Astrocyte (in vitro differentiated cells and primary cell): ENCODE measurements around the gene AFMID. TPM values are rescaled to one million over a fixed set of nuclear protein-coding genes. Genes with fewer than 3 reads are reported as not detected.

Experiments used
- DNase-seq: peaks from one replicate; pipeline ENCODE4 v3.0.0-alpha.2; 2010; ENCODE audit warnings: low read depth
- FAIRE-seq: peaks from 2 replicates; lab custom pipeline; 2011; peaks lifted over from hg19 to GRCh38; lab: Jason Lieb, UNC
- H2AFZ ChIP-seq: 2 replicates; pipeline ENCODE4 v1.6.0; 2012; ENCODE audit warnings: low read depth, low read length, inconsistent platforms
- H3K27ac ChIP-seq: 2 replicates; pipeline ENCODE4 v1.5.1; 2011; ENCODE audit warnings: low read depth, low read length, inconsistent platforms
- H3K27me3 ChIP-seq: 2 replicates; pipeline ENCODE4 v1.6.0; 2011; ENCODE audit warnings: low read length, inconsistent platforms; ENCODE audit not compliant: insufficient read depth
- H3K36me3 ChIP-seq: 2 replicates; pipeline ENCODE4 v1.5.1; 2011; ENCODE audit warnings: low read length, inconsistent platforms; ENCODE audit not compliant: insufficient read depth
- H3K4me1 ChIP-seq: 2 replicates; pipeline ENCODE4 v1.5.1; 2011; ENCODE audit warnings: low read length, inconsistent platforms; ENCODE audit not compliant: insufficient read depth
- H3K4me2 ChIP-seq: 2 replicates; pipeline ENCODE4 v1.6.0; 2012; ENCODE audit warnings: low read length, inconsistent platforms
- H3K4me3 ChIP-seq: 2 replicates; pipeline ENCODE4 v1.5.1; 2011; ENCODE audit warnings: low read depth, mild to moderate bottlenecking, low read length, inconsistent platforms; ENCODE audit not compliant: insufficient read depth
- H3K79me2 ChIP-seq: 2 replicates; pipeline ENCODE4 v1.6.0; 2012; ENCODE audit warnings: mild to moderate bottlenecking, low read length, inconsistent platforms; ENCODE audit not compliant: insufficient read depth
- H3K9ac ChIP-seq: 2 replicates; pipeline ENCODE4 v1.6.0; 2012; ENCODE audit warnings: mild to moderate bottlenecking, low read length, inconsistent platforms
- H3K9me3 ChIP-seq: 2 replicates; pipeline ENCODE4 v1.5.1; 2012; ENCODE audit warnings: low read depth, mild to moderate bottlenecking, low read length, inconsistent platforms; ENCODE audit not compliant: insufficient read depth
- H4K20me1 ChIP-seq: 2 replicates; pipeline ENCODE4 v1.6.0; 2012; ENCODE audit warnings: low read length, inconsistent platforms; ENCODE audit not compliant: insufficient read depth
- H3K27ac Mint-ChIP-seq: one replicate; pipeline ENCODE4 v1.8.0; 2021; ENCODE audit warnings: mild to moderate bottlenecking, mixed read lengths; ENCODE audit not compliant: unreplicated experiment
- H3K27me3 Mint-ChIP-seq: one replicate; pipeline ENCODE4 v1.8.0; 2021; ENCODE audit warnings: low read depth, mixed read lengths; ENCODE audit not compliant: unreplicated experiment
- H3K36me3 Mint-ChIP-seq: one replicate; pipeline ENCODE4 v1.8.0; 2021; ENCODE audit warnings: low read depth, mixed read lengths; ENCODE audit not compliant: unreplicated experiment
- H3K4me1 Mint-ChIP-seq: one replicate; pipeline ENCODE4 v1.8.0; 2021; ENCODE audit warnings: low read depth, mixed read lengths; ENCODE audit not compliant: unreplicated experiment
- H3K4me3 Mint-ChIP-seq: one replicate; pipeline ENCODE4 v1.8.0; 2021; ENCODE audit warnings: mild to moderate bottlenecking, moderate library complexity, mixed read lengths; ENCODE audit not compliant: unreplicated experiment
- H3K9me3 Mint-ChIP-seq: one replicate; pipeline ENCODE4 v1.8.0; 2021; ENCODE audit warnings: mild to moderate bottlenecking, mixed read lengths; ENCODE audit not compliant: unreplicated experiment
- EZH2 ChIP-seq: IDR thresholded peaks from 2 replicates; pipeline ENCODE4 v1.6.1; 2012; ENCODE audit warnings: mild to moderate bottlenecking, low read length, inconsistent platforms; ENCODE audit not compliant: insufficient read depth
- total RNA-seq: library from RNA; stranded (reverse); gene quantifications from 2 replicates; pipeline ENCODE4 v1.2.1, GENCODE V29; 2021
- TF ChIP-seq, protein P1 (sequence below): IDR thresholded peaks from 2 replicates; pipeline ENCODE4 v1.5.1; 2011; ENCODE audit warnings: low read depth, mild to moderate bottlenecking, inconsistent platforms, low read length, moderate library complexity; ENCODE audit not compliant: insufficient read depth

AFMID gene
- total RNA-seq, 1 donor from 2014 or later, result 53.7 TPM

DNA sequence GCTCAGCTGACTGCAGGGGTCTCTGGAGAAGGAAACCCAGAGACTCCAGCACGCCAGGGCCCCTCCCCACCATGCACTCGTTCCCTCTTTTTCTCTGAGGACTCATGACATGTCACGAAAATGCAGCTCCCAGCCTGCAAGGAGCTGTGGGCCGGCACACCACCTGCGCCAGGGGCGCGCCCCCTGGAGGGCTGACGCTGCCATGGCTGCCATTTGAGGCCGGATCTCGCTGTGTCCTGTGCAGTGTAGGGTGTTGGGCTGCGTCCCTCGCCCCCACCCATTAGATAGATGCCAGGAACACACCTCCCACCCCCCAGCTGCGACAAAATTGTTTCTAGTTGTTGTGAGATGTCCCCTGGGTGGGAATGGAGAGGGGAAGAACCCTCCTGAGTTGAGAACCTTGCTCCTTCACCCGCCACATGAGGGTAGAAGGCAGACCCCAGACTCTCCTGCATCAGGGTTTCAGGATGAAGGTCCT, 10.6 kb upstream of the AFMID start:
- H3K27ac Mint-ChIP-seq, result no peak overlapping the region
- no peak overlapping the region for H3K4me2 ChIP-seq
- H3K9me3 ChIP-seq, result no peaks in the 10 kb centered on the region
- peaks cover 2% of the 10 kb centered on the region for H3K27me3 Mint-ChIP-seq
- H2AFZ ChIP-seq, result no peak overlapping the region
- H3K9ac ChIP-seq, result no peak overlapping the region
- H3K36me3 Mint-ChIP-seq, result peaks cover 13% of the 10 kb centered on the region
- TF ChIP-seq, protein P1, sequence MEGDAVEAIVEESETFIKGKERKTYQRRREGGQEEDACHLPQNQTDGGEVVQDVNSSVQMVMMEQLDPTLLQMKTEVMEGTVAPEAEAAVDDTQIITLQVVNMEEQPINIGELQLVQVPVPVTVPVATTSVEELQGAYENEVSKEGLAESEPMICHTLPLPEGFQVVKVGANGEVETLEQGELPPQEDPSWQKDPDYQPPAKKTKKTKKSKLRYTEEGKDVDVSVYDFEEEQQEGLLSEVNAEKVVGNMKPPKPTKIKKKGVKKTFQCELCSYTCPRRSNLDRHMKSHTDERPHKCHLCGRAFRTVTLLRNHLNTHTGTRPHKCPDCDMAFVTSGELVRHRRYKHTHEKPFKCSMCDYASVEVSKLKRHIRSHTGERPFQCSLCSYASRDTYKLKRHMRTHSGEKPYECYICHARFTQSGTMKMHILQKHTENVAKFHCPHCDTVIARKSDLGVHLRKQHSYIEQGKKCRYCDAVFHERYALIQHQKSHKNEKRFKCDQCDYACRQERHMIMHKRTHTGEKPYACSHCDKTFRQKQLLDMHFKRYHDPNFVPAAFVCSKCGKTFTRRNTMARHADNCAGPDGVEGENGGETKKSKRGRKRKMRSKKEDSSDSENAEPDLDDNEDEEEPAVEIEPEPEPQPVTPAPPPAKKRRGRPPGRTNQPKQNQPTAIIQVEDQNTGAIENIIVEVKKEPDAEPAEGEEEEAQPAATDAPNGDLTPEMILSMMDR, result peak; percentile 72
- no peak for TF ChIP-seq EZH2
- no peak overlapping the region for H3K27ac ChIP-seq
- no peaks in the 10 kb centered on the region for H3K27me3 ChIP-seq
- H3K9me3 Mint-ChIP-seq, result no peaks in the 10 kb centered on the region
- H3K4me3 Mint-ChIP-seq, result no peak overlapping the region
- H3K4me3 ChIP-seq, result no peak overlapping the region
- H3K4me1 ChIP-seq, result peaks cover 4% of the 10 kb centered on the region
- FAIRE-seq, result no peak
- no peak for DNase-seq
- H3K4me1 Mint-ChIP-seq, result peaks cover 13% of the 10 kb centered on the region
- H3K79me2 ChIP-seq, result no peaks in the 10 kb centered on the region
- H3K36me3 ChIP-seq, result peaks cover 4% of the 10 kb centered on the region
- H4K20me1 ChIP-seq, result peaks cover 3% of the 10 kb centered on the region

DNA sequence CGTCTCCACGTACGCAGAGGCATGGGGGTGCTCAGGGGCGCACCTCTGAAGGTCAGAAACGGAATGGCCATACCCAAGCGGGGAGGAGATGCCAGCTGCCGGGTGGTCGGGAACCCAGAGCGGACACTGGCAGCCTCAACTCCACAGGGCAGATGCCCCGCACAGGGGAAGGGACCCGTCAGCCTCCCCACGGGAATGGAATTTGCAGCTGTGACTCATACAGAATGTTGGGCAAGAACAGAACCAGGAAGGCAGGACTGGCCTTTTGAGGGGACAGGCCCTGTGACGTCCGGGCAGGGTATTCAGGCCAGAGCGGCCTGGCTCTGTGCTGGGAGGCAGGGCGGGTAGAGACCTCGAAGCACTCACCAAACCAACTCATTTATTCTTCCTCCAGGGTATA, 7.8 kb upstream of the AFMID start:
- Histone ChIP-seq H3K4me2 (no peak overlapping the region), H3K79me2 (peaks cover 6% of the 10 kb centered on the region), H3K4me1 (no peaks in the 10 kb centered on the region), H2AFZ (no peak overlapping the region), H3K9ac (no peak overlapping the region), H3K27ac (no peak overlapping the region), H3K27me3 (no peaks in the 10 kb centered on the region), H4K20me1 (no peaks in the 10 kb centered on the region), H3K9me3 (no peaks in the 10 kb centered on the region), H3K4me3 (no peak overlapping the region), H3K36me3 (peaks cover 6% of the 10 kb centered on the region)
- no peak for FAIRE-seq
- TF ChIP-seq, protein P1, result no peak
- no peak for TF ChIP-seq EZH2
- peak overlapping the region; percentile 80 for H3K27ac Mint-ChIP-seq
- no peaks in the 10 kb centered on the region for H3K9me3 Mint-ChIP-seq
- H3K27me3 Mint-ChIP-seq, result peaks cover 2% of the 10 kb centered on the region
- H3K4me1 Mint-ChIP-seq, result peaks cover 8% of the 10 kb centered on the region
- H3K36me3 Mint-ChIP-seq, result peaks cover 4% of the 10 kb centered on the region
- no peak overlapping the region for H3K4me3 Mint-ChIP-seq
- DNase-seq, result peak; percentile 64

DNA sequence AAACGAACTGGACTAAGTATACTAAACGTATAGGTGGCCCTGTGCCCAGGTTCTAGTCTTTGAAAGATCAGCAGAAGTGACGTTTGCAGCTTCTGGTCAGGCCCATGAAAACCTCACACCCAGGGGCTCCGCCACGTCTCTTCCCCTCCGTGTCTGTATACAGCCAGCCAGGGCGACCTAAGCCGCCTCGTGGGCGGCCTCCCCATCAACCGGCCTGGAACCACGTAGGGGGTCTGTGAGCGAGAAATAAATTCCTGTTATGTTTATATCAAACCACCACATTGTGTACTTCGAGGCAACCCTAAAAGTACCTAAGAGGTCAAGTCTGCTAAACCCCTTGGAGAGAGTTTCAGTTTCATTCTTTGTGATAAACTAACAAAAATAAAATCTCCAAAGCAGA, 7.1 kb upstream of the AFMID start:
- Histone ChIP-seq H3K4me2 (no peak overlapping the region), H2AFZ (no peak overlapping the region), H3K4me1 (no peaks in the 10 kb centered on the region), H4K20me1 (no peaks in the 10 kb centered on the region), H3K36me3 (peaks cover 6% of the 10 kb centered on the region), H3K79me2 (peaks cover 9% of the 10 kb centered on the region), H3K4me3 (no peak overlapping the region), H3K9ac (no peak overlapping the region), H3K27ac (no peak overlapping the region), H3K27me3 (no peaks in the 10 kb centered on the region), H3K9me3 (no peaks in the 10 kb centered on the region)
- Mint-ChIP-seq H3K9me3 (no peaks in the 10 kb centered on the region), H3K27me3 (peaks cover 2% of the 10 kb centered on the region), H3K27ac (no peak overlapping the region), H3K4me3 (no peak overlapping the region), H3K36me3 (peaks cover 4% of the 10 kb centered on the region), H3K4me1 (peaks cover 8% of the 10 kb centered on the region)
- DNase-seq (no peak), FAIRE-seq (no peak)
- TF ChIP-seq, protein P1, result no peak
- TF ChIP-seq EZH2, result no peak
